ENCODE results near the gene NKX6-1.

GRCh38 chr4:84472154-84472553 is 26.9 kb downstream of the NKX6-1 start:
- no peak for TF ChIP-seq CTCF (IDR thresholded peaks at IDR 0.05)
- TF ChIP-seq POLR2A (IDR thresholded peaks at IDR 0.05) = no peak

Data from body of pancreas (tissue), 4 donors.